HepG2 (cell line): ENCODE results near the gene FAHD1. TPM values are rescaled to one million over a fixed set of nuclear protein-coding genes. Genes with fewer than 3 reads are reported as not detected.

Source experiments
- ATAC-seq: fragments of 200-7000 bp; cut with Tn5 transposase; 3 replicates; pipeline ENCODE4 v1.9.1; 2020; ENCODE audit warnings: mild to moderate bottlenecking, moderate library complexity
- BruUV-seq: library from RNA; stranded (reverse); fragments of 400-500 nt; replicated peaks from 2 replicates; lab custom pipeline; 2021; lab: Mats Ljungman, UMichigan
- CTCF ChIA-PET: fragments of 300-600 bp; formaldehyde crosslinking; extraction: SDS; loops from one replicate; lab custom pipeline; 2021; ENCODE audit warnings: low total read pairs, inconsistent platforms, low intra/inter-chr PET ratio; lab: Yijun Ruan, JAX
- POLR2A ChIA-PET: fragments of 350-600 bp; sonication (Branson Sonifier 250); formaldehyde crosslinking; loops from one replicate; lab custom pipeline; 2020; ENCODE audit warnings: antibody characterized with exemption, inconsistent platforms; lab: Yijun Ruan, JAX
- DNase-seq: peaks from one replicate; pipeline ENCODE4 v3.0.0-alpha.2; 2015; ENCODE audit warnings: low spot score
- FAIRE-seq: peaks from 3 replicates; lab custom pipeline; 2011; peaks lifted over from hg19 to GRCh38; lab: Jason Lieb, UNC
- H2AFZ ChIP-seq: one replicate; pipeline ENCODE4 v1.6.1; 2011; ENCODE audit warnings: low read length, inconsistent platforms
- H3K27ac ChIP-seq: fragments of 300-600 bp; 3 replicates; pipeline ENCODE4 v1.8.0; 2011; ENCODE audit warnings: mixed run types, mild to moderate bottlenecking, mixed read lengths, low read length, inconsistent platforms; ENCODE audit not compliant: insufficient read depth; ENCODE audit errors: extremely low read length
- H3K27me3 ChIP-seq, 2 experiments: fragments of 200-600 bp in 1 of 2; 2 replicates in 1 of 2; 3 replicates in 1 of 2; pipeline versions ENCODE4 v1.6.0 to v1.8.0; 2011; ENCODE audit warnings: low read length in 2 of 2, mild to moderate bottlenecking in 2 of 2, moderate library complexity in 2 of 2, inconsistent platforms in 1 of 2; ENCODE audit not compliant: insufficient read depth in 2 of 2, control insufficient read depth in 1 of 2
- H3K36me3 ChIP-seq, 2 experiments: fragments of 200-600 bp in 1 of 2; replicated peaks in 1 of 2; 2 replicates in 1 of 2; 3 replicates in 1 of 2; pipeline versions ENCODE4 v1.5.1 to v1.8.0; 2011; ENCODE audit warnings: low read length in 2 of 2, inconsistent platforms in 1 of 2; ENCODE audit not compliant: insufficient read depth in 2 of 2, control insufficient read depth in 1 of 2
- H3K4me1 ChIP-seq: 2 replicates; pipeline ENCODE4 v1.5.1; 2012; ENCODE audit warnings: low read length, inconsistent platforms; ENCODE audit not compliant: insufficient read depth
- H3K4me2 ChIP-seq: 2 replicates; pipeline ENCODE4 v1.6.0; 2011; ENCODE audit warnings: low read depth, low read length, inconsistent platforms
- H3K4me3 ChIP-seq, 3 experiments: fragments of 200-600 bp in 1 of 3; sonication (generic), shearing (Covaris generic) in 1 of 3; replicated peaks in 1 of 3; 2 replicates each; pipeline ENCODE4 v1.5.1; 2011 to 2016; ENCODE audit warnings: low read length in 3 of 3, inconsistent platforms in 2 of 3, low read depth in 2 of 3, mild to moderate bottlenecking in 2 of 3, control low read depth in 1 of 3, mixed read lengths in 1 of 3; ENCODE audit not compliant: insufficient read depth in 1 of 3
- H3K79me2 ChIP-seq: one replicate; pipeline ENCODE4 v1.6.1; 2011; ENCODE audit warnings: low read length, inconsistent platforms; ENCODE audit not compliant: insufficient read depth
- H3K9ac ChIP-seq: 2 replicates; pipeline ENCODE4 v1.6.0; 2011; ENCODE audit warnings: mild to moderate bottlenecking, low read depth, low read length, inconsistent platforms; ENCODE audit not compliant: insufficient read depth
- H3K9me3 ChIP-seq: 2 replicates; pipeline ENCODE4 v1.5.1; 2012; ENCODE audit warnings: mild to moderate bottlenecking, low read length
- H4K20me1 ChIP-seq: 2 replicates; pipeline ENCODE4 v1.6.0; 2011; ENCODE audit warnings: inconsistent platforms, mild to moderate bottlenecking, low read length, moderate library complexity; ENCODE audit not compliant: insufficient read depth
- AGO1 ChIP-seq: fragments of 200-400 bp; formaldehyde crosslinking; IDR thresholded peaks from 2 replicates; pipeline ENCODE4 v1.6.1; 2017; ENCODE audit warnings: mild to moderate bottlenecking, low read depth, low read length, moderate library complexity; ENCODE audit not compliant: poor library complexity, severe bottlenecking
- AGO2 ChIP-seq: fragments of 200-400 bp; formaldehyde crosslinking; optimal IDR thresholded peaks from 2 replicates; pipeline ENCODE3; 2017; ENCODE audit warnings: mild to moderate bottlenecking, low read depth, low read length, moderate library complexity
- GTF3A ChIP-seq: sonication (generic); formaldehyde crosslinking; conservative IDR thresholded peaks from 2 replicates; pipeline ENCODE4 v1.4.0; 2020; ENCODE audit warnings: mild to moderate bottlenecking, missing genetic modification reagents
- KDM5A ChIP-seq: fragments of 200-600 bp; sonication (generic); IDR thresholded peaks from 2 replicates; pipeline ENCODE4 v1.7.0; 2018; ENCODE audit warnings: antibody characterized with exemption, mild to moderate bottlenecking, low read length, borderline replicate concordance
- MEF2D ChIP-seq: sonication (generic); formaldehyde crosslinking; IDR thresholded peaks from 2 replicates; pipeline ENCODE4 v1.5.1; 2020; ENCODE audit warnings: mild to moderate bottlenecking, missing genetic modification reagents
- PTBP1 ChIP-seq: fragments of 200-400 bp; formaldehyde crosslinking; IDR thresholded peaks from 2 replicates; pipeline ENCODE4 v1.6.1; 2018; ENCODE audit warnings: low read length, low read depth; ENCODE audit not compliant: poor library complexity, severe bottlenecking
- SIN3A ChIP-seq: IDR thresholded peaks from 2 replicates; pipeline ENCODE4 v1.6.1; 2011; ENCODE audit warnings: low read depth, mild to moderate bottlenecking, control low read depth, low read length, borderline replicate concordance
- SP1 ChIP-seq, 2 experiments: fragments of 450-650 bp in 1 of 2; sonication (generic) in 1 of 2; formaldehyde crosslinking in 1 of 2; IDR thresholded peaks; 2 replicates each; pipeline versions ENCODE4 v1.4.0 to v1.6.1; 2016 to 2020; ENCODE audit warnings: missing genetic modification reagents in 1 of 2
- TOPORS ChIP-seq: sonication (generic); formaldehyde crosslinking; IDR thresholded peaks from 2 replicates; pipeline ENCODE4 v1.8.0; 2023; ENCODE audit warnings: mild to moderate bottlenecking, missing genetic modification reagents
- ZNF737 ChIP-seq: sonication (generic); formaldehyde crosslinking; IDR thresholded peaks from 2 replicates; pipeline ENCODE4 v1.5.0; 2020; ENCODE audit warnings: missing genetic modification reagents, mild to moderate bottlenecking, borderline replicate concordance
- WGBS: methylation state at CpG from one replicate; pipeline ENCODE4 v1.1.6; 2017; ENCODE audit warnings: low lambda C conversion rate; 5-methylcytosine and 5-hydroxymethylcytosine counted together
- in situ Hi-C: cut with HindIII; loops from 2 replicates; pipeline ENCODE4 v1.10.0; 2017; ENCODE audit warnings: low pct_unique_long_range_greater_than_20kb; ENCODE audit not compliant: extremely low pct_ligation_motif_present
- intact Hi-C: fragments of 100-400 bp; cut with micrococcal nuclease; formaldehyde crosslinking; loops from one replicate; pipeline ENCODE4 v1.10.0; 2022; ENCODE audit not compliant: unreplicated experiment
- polyA plus RNA-seq, 8 experiments: library from polyadenylated mRNA; depleted of rRNA in 3 of 8; stranded (reverse) in 7 of 8; unstranded in 1 of 8; fragments of >200 nt; fragmentation: Illumina TruSeq in 4 of 8; extraction: Trizol in 4 of 8; gene quantifications; 2 replicates each; pipeline versions ENCODE4 v1.2.1 to v1.2.3, GENCODE V29; 2011 to 2016; ENCODE audit warnings: low read depth in 4 of 8, missing spikeins in 1 of 8, mixed read lengths in 1 of 8; ENCODE audit not compliant: insufficient read depth in 1 of 8
- total RNA-seq, 5 experiments: library from RNA; depleted of rRNA; stranded (reverse); fragments of >200 nt; fragmentation: Illumina TruSeq; extraction: Trizol; gene quantifications; 2 replicates each; pipeline ENCODE4 v1.2.3, GENCODE V29; 2016; ENCODE audit warnings: low read depth in 1 of 5
- TF ChIP-seq, protein P1 (sequence below): sonication (generic); formaldehyde crosslinking; IDR thresholded peaks from 2 replicates; pipeline ENCODE4 v1.5.1; 2020; ENCODE audit warnings: mild to moderate bottlenecking, missing genetic modification reagents, moderate library complexity
- TF ChIP-seq, protein P2 (sequence below): sonication (generic); formaldehyde crosslinking; conservative IDR thresholded peaks from 2 replicates; pipeline ENCODE4 v1.4.0; 2020; ENCODE audit warnings: missing genetic modification reagents
- TF ChIP-seq, protein P3 (sequence below): sonication (generic); formaldehyde crosslinking; IDR thresholded peaks from 2 replicates; pipeline ENCODE4 v1.4.0; 2020; ENCODE audit warnings: missing genetic modification reagents

FAHD1 gene
- total and polyA plus RNA-seq, 2 of the 13 experiments (the other 11 are each of a cell fraction or from before 2014, with no cell fraction given): 39.0 to 45.3 TPM

DNA sequence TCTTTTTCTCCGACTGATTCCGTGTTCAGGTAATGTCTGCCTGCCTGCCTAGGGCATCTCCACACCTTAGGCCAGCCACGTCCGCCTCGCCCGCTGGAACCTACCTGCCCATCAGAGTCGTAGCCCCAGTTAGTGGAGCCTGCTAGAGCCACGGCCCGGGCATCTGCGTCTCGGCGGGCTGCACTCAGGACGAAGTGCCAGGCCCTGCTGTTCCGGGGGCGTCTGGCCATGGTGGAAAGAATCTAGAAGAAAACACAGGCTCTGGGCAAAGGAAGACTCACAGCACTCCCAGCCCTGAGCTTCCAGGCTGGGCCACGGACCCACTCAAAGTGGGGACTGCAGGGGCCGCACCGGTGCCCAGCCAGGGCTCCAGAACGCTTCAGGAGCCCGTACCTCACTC lies 45.8 kb upstream of the FAHD1 start (continued):
- TF ChIP-seq, protein P1, sequence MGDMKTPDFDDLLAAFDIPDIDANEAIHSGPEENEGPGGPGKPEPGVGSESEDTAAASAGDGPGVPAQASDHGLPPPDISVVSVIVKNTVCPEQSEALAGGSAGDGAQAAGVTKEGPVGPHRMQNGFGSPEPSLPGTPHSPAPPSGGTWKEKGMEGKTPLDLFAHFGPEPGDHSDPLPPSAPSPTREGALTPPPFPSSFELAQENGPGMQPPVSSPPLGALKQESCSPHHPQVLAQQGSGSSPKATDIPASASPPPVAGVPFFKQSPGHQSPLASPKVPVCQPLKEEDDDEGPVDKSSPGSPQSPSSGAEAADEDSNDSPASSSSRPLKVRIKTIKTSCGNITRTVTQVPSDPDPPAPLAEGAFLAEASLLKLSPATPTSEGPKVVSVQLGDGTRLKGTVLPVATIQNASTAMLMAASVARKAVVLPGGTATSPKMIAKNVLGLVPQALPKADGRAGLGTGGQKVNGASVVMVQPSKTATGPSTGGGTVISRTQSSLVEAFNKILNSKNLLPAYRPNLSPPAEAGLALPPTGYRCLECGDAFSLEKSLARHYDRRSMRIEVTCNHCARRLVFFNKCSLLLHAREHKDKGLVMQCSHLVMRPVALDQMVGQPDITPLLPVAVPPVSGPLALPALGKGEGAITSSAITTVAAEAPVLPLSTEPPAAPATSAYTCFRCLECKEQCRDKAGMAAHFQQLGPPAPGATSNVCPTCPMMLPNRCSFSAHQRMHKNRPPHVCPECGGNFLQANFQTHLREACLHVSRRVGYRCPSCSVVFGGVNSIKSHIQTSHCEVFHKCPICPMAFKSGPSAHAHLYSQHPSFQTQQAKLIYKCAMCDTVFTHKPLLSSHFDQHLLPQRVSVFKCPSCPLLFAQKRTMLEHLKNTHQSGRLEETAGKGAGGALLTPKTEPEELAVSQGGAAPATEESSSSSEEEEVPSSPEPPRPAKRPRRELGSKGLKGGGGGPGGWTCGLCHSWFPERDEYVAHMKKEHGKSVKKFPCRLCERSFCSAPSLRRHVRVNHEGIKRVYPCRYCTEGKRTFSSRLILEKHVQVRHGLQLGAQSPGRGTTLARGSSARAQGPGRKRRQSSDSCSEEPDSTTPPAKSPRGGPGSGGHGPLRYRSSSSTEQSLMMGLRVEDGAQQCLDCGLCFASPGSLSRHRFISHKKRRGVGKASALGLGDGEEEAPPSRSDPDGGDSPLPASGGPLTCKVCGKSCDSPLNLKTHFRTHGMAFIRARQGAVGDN: no peak
- TF ChIP-seq, all 625 proteins: peak for 2

DNA sequence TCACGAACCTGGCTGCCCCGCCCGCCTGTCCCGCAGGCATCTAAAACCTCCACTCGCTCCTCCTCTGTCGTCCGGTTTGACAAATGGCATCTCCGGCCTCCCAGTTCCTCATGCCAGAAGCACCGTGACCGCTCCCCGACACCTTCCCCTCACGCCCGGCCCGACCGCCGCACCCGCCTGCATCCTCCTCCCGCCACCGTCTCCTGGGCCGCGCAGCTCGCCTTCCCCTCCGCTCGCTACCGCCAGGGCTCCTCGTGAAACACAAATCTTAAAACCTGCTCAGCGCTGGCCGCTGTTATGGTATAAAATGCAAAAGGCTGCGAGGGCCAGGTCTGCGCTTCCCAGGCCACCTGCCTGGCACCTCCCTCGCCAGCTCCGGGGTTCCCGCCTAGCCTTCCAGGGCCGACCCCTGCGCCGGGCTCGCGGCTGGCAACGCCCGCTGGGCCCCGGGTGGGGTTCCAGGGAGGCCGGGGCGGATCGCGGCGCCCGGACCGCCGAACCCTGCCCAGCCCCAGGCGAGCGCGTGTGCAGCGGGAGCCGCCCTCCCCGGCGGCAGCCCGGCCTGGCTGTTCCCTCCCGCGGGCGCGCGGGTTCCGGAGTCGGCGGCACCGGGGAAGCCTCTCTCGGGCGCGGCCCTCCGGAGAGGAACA lies 45.1 kb upstream of the FAHD1 start:
- H3K4me1 ChIP-seq: peaks cover 22% of the 10 kb centered on the region
- POLR2A ChIA-PET: interaction anchor here (0.6 to 4.4 kb wide), 15 partner anchors 8 to 341 kb away, joined by 3 to 57 read pairs (median 11); partner anchors contain the start of genes EME2, FAHD1, HAGH and IGFALS
- CTCF ChIA-PET: interaction anchor here (1.9 kb wide), 1 partner anchor 31 kb away, joined by 8 read pairs; no protein-coding TSS in a partner anchor
- peak overlapping the region; percentile 78 for H3K9ac ChIP-seq
- no peak for FAIRE-seq
- H3K9me3 ChIP-seq: no peaks in the 10 kb centered on the region
- peak overlapping the region; percentile 63 for H3K27ac ChIP-seq
- peaks cover 0 to 2% of the 10 kb centered on the region in 2 experiments; a peak in 1 of 5 replicates for H3K27me3 ChIP-seq
- H3K36me3 ChIP-seq: peaks cover 3 to 12% of the 10 kb centered on the region in 2 experiments; a peak in 4 of 5 replicates
- H3K79me2 ChIP-seq: peaks cover 23% of the 10 kb centered on the region
- 1% methylated on average over 11 of the region's 70 CpGs for WGBS
- no peak overlapping the region for H2AFZ ChIP-seq
- peak overlapping the region; percentile 80 to 96 (median 89) for H3K4me3 ChIP-seq
- intact Hi-C loops (loop anchor here (2.0 to 5.0 kb wide), 2 partner anchors 31 to 45 kb away; partner anchors contain the start of genes FAHD1 and HAGH), in situ Hi-C loops (loop anchor here (5.0 kb wide), 1 partner anchor 40 kb away; no protein-coding TSS in a partner anchor)
- peaks cover 4% of the 10 kb centered on the region; the same call in 1 of the 2 replicates for H4K20me1 ChIP-seq
- no peak for DNase-seq
- BruUV-seq: no TSS peak
- ATAC-seq: no peak; the same call in 2 of the 3 replicates
- peak overlapping the region; percentile 83 for H3K4me2 ChIP-seq
- TF ChIP-seq AGO1 (peak; percentile 73), SIN3A (no peak; the same call in 1 of the 2 replicates), AGO2 (peak; percentile 91), KDM5A (peak; percentile 49; the same call in 1 of the 2 replicates), PTBP1 (no peak), GTF3A (CRISPR knock-in tag) (no peak), ZNF737 (CRISPR knock-in tag) (0 out of 2 replicates have a peak, but pooled peaks have one; percentile 27), MEF2D (CRISPR knock-in tag) (no peak), SP1 (IDR thresholded peaks at IDR 0.05) (no peak), SP1 (CRISPR knock-in tag; IDR thresholded peaks at IDR 0.05) (no peak), TOPORS (CRISPR knock-in tag) (no peak; the same call in 1 of the 2 replicates)
- TF ChIP-seq, protein P2, sequence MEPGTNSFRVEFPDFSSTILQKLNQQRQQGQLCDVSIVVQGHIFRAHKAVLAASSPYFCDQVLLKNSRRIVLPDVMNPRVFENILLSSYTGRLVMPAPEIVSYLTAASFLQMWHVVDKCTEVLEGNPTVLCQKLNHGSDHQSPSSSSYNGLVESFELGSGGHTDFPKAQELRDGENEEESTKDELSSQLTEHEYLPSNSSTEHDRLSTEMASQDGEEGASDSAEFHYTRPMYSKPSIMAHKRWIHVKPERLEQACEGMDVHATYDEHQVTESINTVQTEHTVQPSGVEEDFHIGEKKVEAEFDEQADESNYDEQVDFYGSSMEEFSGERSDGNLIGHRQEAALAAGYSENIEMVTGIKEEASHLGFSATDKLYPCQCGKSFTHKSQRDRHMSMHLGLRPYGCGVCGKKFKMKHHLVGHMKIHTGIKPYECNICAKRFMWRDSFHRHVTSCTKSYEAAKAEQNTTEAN (CRISPR knock-in tag): 0 out of 2 replicates have a peak, but pooled peaks have one; percentile 17
- TF ChIP-seq, protein P3, sequence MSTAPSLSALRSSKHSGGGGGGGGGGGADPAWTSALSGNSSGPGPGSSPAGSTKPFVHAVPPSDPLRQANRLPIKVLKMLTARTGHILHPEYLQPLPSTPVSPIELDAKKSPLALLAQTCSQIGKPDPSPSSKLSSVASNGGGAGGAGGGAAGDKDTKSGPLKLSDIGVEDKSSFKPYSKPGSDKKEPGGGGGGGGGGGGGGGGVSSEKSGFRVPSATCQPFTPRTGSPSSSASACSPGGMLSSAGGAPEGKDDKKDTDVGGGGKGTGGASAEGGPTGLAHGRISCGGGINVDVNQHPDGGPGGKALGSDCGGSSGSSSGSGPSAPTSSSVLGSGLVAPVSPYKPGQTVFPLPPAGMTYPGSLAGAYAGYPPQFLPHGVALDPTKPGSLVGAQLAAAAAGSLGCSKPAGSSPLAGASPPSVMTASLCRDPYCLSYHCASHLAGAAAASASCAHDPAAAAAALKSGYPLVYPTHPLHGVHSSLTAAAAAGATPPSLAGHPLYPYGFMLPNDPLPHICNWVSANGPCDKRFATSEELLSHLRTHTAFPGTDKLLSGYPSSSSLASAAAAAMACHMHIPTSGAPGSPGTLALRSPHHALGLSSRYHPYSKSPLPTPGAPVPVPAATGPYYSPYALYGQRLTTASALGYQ (CRISPR knock-in tag): no peak
